ENCODE measurements around the gene RRP9.
"Not testable (repeated sequence)": the region's sequence is repeated elsewhere in the genome, so short reads cannot be mapped to it uniquely, and the experiment has no call there.

Gene RRP9

DNA sequence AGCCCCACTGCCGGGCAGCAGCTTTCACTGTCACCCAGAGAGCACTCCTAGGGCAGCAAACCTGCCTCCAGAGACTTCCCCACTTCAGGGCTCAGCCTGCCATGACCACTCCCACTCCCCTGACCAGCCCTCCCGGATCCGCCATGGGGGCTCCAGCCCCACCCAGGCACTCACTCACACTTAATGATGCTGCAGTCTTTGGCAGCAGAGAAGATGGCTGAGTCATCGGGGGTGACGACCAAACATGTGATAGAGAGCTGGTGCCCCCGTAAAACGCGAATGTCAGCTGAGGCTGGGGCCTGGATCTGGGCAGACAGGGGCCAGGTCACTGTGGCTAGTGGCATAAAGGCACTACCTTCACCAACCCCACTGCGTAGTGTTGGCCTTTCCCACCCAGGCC lies 4.7 kb downstream of the RRP9 start:
- DNase-seq = no peak

GRCh38 chr3:51935886-51936755 lies 5.6 kb downstream of the RRP9 start:
- no peak for DNase-seq

- no peak for DNase-seq
Observed at GRCh38 chr3:51934991-51935885, 6.5 kb downstream of the RRP9 start.

- DNase-seq = no peak
Observed at GRCh38 chr3:51934139-51934850, 7.4 kb downstream of the RRP9 start.

GRCh38 chr3:51933471-51934138 lies 8.1 kb downstream of the RRP9 start:
- DNase-seq = no peak

DNA sequence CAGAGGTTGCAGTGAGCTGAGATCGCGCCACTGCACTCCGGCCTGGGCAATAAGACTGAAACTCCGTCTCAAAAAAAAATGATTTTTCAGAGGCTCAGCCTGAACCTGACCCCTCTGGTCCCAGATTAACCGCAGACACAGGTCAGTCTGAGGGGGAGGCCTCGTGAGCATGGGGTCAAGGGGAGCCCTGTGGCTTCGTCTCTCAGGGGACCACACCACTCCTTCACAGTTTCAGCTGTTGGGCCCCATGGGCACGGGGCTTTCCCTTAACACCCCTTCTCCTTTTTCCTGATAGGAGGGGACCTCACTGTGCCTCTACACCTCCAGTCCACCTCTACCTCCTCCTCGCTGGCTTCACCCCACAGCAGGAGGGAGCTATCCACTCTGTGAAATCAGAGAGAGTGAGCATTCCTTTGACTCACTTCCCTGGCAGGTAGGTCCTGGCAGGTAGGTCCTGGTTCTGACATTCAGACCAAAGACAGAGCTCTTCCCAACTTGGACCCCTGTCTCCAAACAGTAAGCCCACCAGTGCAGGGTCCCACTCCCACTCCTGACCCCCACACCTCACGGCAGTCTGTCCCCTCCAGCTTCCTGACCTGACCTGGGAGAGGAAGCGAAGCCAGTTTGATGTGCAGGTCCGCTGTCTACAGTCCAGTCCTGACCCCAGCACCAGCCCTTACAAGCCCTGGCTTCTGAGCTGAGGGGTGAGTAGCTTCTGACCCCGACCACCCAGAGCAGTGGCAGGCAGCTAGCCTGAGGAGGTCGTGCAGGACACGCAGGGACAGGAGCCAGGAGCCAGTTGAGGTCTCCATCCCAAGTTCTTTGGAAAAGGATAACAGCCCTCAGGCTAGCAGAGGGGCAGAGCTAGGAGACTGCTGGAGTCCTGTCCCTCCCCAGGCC lies 9.0 kb downstream of the RRP9 start:
- no peak for DNase-seq

- DNase-seq = no peak
Observed at GRCh38 chr3:51931756-51932155, 9.9 kb downstream of the RRP9 start.

GRCh38 chr3:51930439-51930838 lies 11.3 kb downstream of the RRP9 start:
- no peak for DNase-seq

- DNase-seq = no peak
Observed at GRCh38 chr3:51929420-51930003, 12.2 kb downstream of the RRP9 start.

- not testable (repeated sequence) for DNase-seq
Observed at GRCh38 chr3:51928981-51929380, 12.7 kb downstream of the RRP9 start.

DNA sequence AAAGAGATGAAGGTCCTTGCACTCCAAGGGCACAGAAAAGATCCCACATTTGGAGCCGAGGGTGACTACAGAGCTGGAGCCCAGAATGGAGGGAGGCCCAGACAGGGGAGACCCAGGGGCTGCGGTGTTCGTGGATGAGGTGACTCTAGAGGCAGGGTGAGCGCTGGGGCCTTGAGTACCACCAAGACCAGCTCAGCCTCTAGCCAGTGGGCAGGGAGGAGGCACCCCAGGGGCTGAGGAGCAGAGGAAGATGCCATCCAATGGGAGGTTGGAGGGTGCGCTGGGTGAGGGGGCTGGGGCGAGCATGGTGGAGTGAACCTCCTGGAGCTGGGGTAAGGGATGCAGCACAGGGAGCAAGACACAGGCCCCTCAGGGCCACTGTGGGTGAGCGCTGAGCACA lies 13.3 kb downstream of the RRP9 start:
- no peak for DNase-seq

DNA sequence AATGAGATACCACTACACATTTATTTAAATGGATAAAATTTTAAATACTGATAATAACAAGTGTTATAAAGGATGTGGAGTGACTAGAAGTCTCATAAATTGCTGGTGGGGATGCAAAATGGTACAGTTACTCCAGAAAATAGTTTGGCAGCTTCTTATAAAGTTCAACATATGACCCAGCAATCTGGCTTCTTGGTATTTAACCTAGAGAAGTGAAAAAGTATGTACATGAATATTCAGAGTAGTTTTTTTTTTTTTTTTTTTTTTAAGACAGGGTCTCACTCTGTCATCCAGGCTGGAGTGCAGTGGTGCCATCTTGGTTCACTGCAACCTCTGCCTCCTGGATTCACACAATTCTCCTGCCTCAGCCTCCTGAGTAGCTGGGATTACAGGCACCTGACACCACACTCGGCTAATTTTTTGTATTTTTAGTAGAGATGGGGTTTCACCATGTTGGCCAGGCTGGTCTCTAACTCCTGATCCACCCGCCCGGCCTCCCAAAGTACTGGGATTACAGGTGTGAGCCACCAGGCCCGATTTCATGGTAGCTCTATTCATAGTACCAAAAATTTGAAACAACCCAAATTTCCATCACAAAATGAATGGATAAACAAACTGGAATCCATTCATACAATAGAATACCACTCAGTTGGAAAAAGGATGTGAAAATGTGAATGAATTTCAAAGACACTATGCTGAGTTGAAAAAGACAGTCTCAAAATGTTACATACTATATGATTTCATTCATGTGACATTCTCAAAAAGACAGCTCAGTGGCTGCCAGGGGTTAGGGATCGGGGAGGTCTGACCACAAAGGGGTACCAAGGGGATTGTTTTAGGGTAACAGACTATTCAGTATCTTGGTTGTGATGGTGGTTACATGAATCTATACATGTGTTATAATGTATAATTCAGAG lies 14.4 kb downstream of the RRP9 start:
- DNase-seq = no peak

GRCh38 chr3:51921081-51921578 lies 20.6 kb downstream of the RRP9 start:
- no peak for DNase-seq

DNA sequence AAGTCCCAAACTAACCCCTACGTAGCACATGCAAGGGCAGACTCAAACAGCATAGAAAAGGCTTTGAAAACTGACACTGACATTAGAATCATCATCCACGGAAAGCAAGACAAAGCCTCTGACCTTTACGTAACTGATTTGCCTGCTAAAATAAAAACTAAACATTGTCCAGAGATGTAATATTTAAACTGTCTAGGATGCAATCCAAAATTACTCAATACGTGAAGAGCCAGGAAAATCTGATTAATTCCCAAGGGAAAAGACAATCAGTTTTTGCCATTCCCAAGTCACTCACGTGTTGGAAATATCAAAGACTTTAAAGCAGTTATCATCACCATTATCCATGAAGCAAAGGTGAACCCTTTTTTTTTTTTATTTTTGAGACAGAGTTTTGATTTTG lies 25.3 kb downstream of the RRP9 start:
- DNase-seq = no peak

GRCh38 chr3:51908026-51908425 lies 33.7 kb downstream of the RRP9 start:
- no peak for DNase-seq

- DNase-seq = no peak
Observed at GRCh38 chr3:51904034-51904823, 37.5 kb downstream of the RRP9 start.

GRCh38 chr3:51902361-51902760 lies 39.3 kb downstream of the RRP9 start:
- not testable (repeated sequence) for DNase-seq

DNA sequence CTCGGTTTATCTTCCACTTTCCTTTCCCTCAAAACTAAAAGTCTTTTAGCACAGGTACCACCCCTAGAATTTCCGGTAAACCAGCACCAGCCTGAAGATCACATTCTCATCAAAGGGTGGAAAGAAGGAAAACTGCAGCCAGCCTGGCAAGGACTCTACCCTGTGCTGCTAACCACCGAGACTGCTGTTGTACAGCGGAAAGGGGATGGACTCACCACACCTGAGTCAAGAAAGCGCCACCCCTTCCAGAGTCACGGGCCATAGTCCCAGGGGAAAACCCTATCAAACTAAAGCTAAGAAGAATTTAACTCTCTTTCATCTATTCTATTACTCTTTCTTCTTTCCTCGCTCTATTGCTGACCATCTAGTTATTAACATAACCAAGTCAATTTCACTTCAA lies 41.7 kb downstream of the RRP9 start:
- not testable (repeated sequence) for DNase-seq

GRCh38 chr3:51897391-51897790 lies 44.3 kb downstream of the RRP9 start:
- DNase-seq = no peak

Data from SHP77 (cell line).